Measurements from ENCODE around the gene MDN1.

- no peak for TF ChIP-seq SUZ12 (IDR thresholded peaks at IDR 0.05; ENCODE audit: extremely low read depth, insufficient read depth, insufficient read length)
- TF ChIP-seq ZNF274 (IDR thresholded peaks at IDR 0.05; ENCODE audit: low read depth, low read length) = no peak
- TF ChIP-seq YY1 (IDR thresholded peaks at IDR 0.05; ENCODE audit: insufficient read depth, insufficient read length) = no peak
Observed at GRCh38 chr6:89680150-89680549, 139.4 kb downstream of the MDN1 start.
